ENCODE data around the gene PRAC1.

GRCh38 chr17:48717367-48718226 lies 4.7 kb downstream of the PRAC1 start:
- TF ChIP-seq EP300 (IDR thresholded peaks at IDR 0.05; ENCODE audit: borderline replicate concordance in 1 of 2, low read depth in 1 of 2, low read length in 1 of 2) (no peak), IRF3 (IDR thresholded peaks at IDR 0.05; ENCODE audit: low read depth, low read length) (no peak), NFIC (IDR thresholded peaks at IDR 0.05; ENCODE audit: borderline replicate concordance) (no peak), CTCF (IDR thresholded peaks at IDR 0.05) (no peak), GABPA (IDR thresholded peaks at IDR 0.05; ENCODE audit: low read depth) (no peak), POLR2AphosphoS5 (IDR thresholded peaks at IDR 0.05; ENCODE audit: low read depth, low read length) (no peak), RFX5 (IDR thresholded peaks at IDR 0.05; ENCODE audit: low read length) (no peak)

All from SK-N-SH (cell line).